Heart right ventricle (tissue), 16 donors: Measurements from ENCODE around the gene OSBPL5. TPM values are rescaled to one million over a fixed set of nuclear protein-coding genes. Genes with fewer than 3 reads are reported as not detected.

Source experiments
- ATAC-seq, 8 donors: fragments of 200-7000 bp; cut with Tn5 transposase; one replicate each; pipeline ENCODE4 v1.9.1; 2020; ENCODE audit warnings: mild to moderate bottlenecking in 8 of 8, moderate library complexity in 8 of 8, moderate number of reproducible peaks in 1 of 8
- DNase-seq, 2 donors: peaks; one replicate each; pipeline ENCODE4 v3.0.0-alpha.2; 2020
- H3K27ac ChIP-seq, 10 donors: fragments of 200-600 bp; sonication (generic) in 2 of 10; one replicate each; pipeline versions ENCODE4 v1.5.0 to v1.8.0; 2020 to 2022; ENCODE audit warnings: mild to moderate bottlenecking in 3 of 10
- H3K27me3 ChIP-seq, 7 donors: fragments of 200-600 bp; one replicate each; pipeline ENCODE4 v1.8.0; 2021 to 2022; ENCODE audit warnings: mild to moderate bottlenecking in 2 of 7
- H3K36me3 ChIP-seq, 9 donors: fragments of 200-600 bp; sonication (generic) in 1 of 9; one replicate each; pipeline versions ENCODE4 v1.5.0 to v1.8.0; 2020 to 2022; ENCODE audit warnings: mild to moderate bottlenecking in 2 of 9
- H3K4me1 ChIP-seq, 9 donors: fragments of 200-600 bp; sonication (generic) in 1 of 9; one replicate each; pipeline versions ENCODE4 v1.5.0 to v1.8.0; 2020 to 2022; ENCODE audit warnings: mild to moderate bottlenecking in 4 of 9
- H3K4me3 ChIP-seq, 10 donors: fragments of 200-600 bp; sonication (generic) in 2 of 10; one replicate each; pipeline versions ENCODE4 v1.5.0 to v1.8.0; 2020 to 2022; ENCODE audit warnings: mild to moderate bottlenecking in 7 of 10, moderate library complexity in 2 of 10
- H3K9me3 ChIP-seq, 11 donors: fragments of 200-600 bp in 10 of 11; sonication (generic) in 2 of 11; one replicate each; pipeline versions ENCODE4 v1.5.0 to v1.8.0; 2013 to 2022; ENCODE audit warnings: mild to moderate bottlenecking in 2 of 11, control low read depth in 1 of 11, moderate library complexity in 1 of 11
- CTCF ChIP-seq, 9 donors: fragments of 200-600 bp; sonication (generic) in 2 of 9; IDR thresholded peaks; one replicate each; pipeline versions ENCODE4 v1.5.0 to v1.8.0; 2021 to 2022; ENCODE audit warnings: antibody characterized with exemption in 9 of 9, mild to moderate bottlenecking in 5 of 9, moderate library complexity in 1 of 9
- WGBS, 2 donors: extraction: QIAGEN DNeasy Blood & Tissue Kit; methylation state at CpG; one replicate each; pipeline ENCODE4 v1.1.7; 2013; ENCODE audit warnings: inconsistent platforms in 1 of 2; 5-methylcytosine and 5-hydroxymethylcytosine counted together
- intact Hi-C, 10 donors: fragments of 100-400 bp; cut with DNase I; formaldehyde crosslinking; loops; one replicate each; pipeline versions ENCODE4 v1.11.1 to v1.14.2; 2022
- polyA plus RNA-seq, 2 donors: library from polyadenylated mRNA; stranded (reverse); fragments of 200-250 nt; gene quantifications; one replicate each; pipeline ENCODE4 v1.2.3, GENCODE V29; 2013
- total RNA-seq, 10 donors: library from RNA; stranded (reverse); fragmentation: NEBNext Ultra II Directional in 3 of 10; extraction: Animal tissue kit (Norgen Biotek cat#: 25700) in 3 of 10; gene quantifications; one replicate each; pipeline versions ENCODE4 v1.2.1 to v1.2.4, GENCODE V29; 2021 to 2023
- donor health status: Arrhythmogenic right ventricular cardiomyopathy.
- donor health status: ischemic (EF 13 %, LVEDD 7.1; RV severe dilation, severe dysfunction).
- donor health status: healthy with polysubstance abuse.
- donor health status: DM: no; HTN: yes; CAD: no.
- donor health status: DM: no; HTN: no; CAD: no.
- donor health status: ischemic (EF 25% LVEDD 6.9; RV normal size, moderate dysfunction).
- donor health status: ischemic (EF 25% LVEDD 5.7; RV mildly dilated, moderate dysfunction).
- donor health status: healthy.
- donor health status: DM: yes; HTN: yes; CAD: no.
- donor health status: Ischemic cardiomyopathy.
- donor health status: ischemic (EF 35%, LVEDD 5.7; RV mildly dilated, moderate dysfunction).
- donor health status: nonischemic (EF 11% LVEDD 7.7; RV severe dilation, severe dysfunction).
- donor health status: DM: yes; HTN: yes; CAD: no.
- donor health status: PGD.
- donor health status: ischemic (EF 29% LVEDD 5.4; RV normal size, mild dysfunction).
- donor health status: nonischemic (EF 23%, LVEDD 6.1; RV moderate dilation, normal function).

Gene OSBPL5
- total and polyA plus RNA-seq, 12 donors, result 10.4 to 18.7 (median 15.5) TPM

GRCh38 chr11:3152471-3153110 lies 12.5 kb downstream of the OSBPL5 start:
- Histone ChIP-seq H3K36me3 (peaks cover 0 to 16% (median 0%) of the 10 kb centered on the region in 9 donors), H3K4me3 (no peak overlapping the region), H3K27ac (peak overlapping the region in 8 of 10 donors; percentile 12 to 85 (median 62)), H3K27me3 (no peaks in the 10 kb centered on the region), H3K9me3 (no peaks in the 10 kb centered on the region), H3K4me1 (peaks cover 18 to 91% (median 76%) of the 10 kb centered on the region in 9 donors)
- intact Hi-C loops, result loop anchor here in 1 of 10 donors (10.0 kb wide), 1 partner anchor 118 kb away; no protein-coding TSS in a partner anchor
- peak in 1 of 2 donors; percentile 8 for DNase-seq
- no peak for ATAC-seq
- 90% methylated on average over 29 of the region's 29 CpGs for WGBS, 2 donors
- TF ChIP-seq CTCF (IDR thresholded peaks at IDR 0.05), result no peak

GRCh38 chr11:3150726-3151125 lies 14.4 kb downstream of the OSBPL5 start:
- DNase-seq, result no peak
- WGBS, 2 donors, result 94 to 96% methylated on average over 14 of the region's 14 CpGs
- H3K4me1 ChIP-seq, result peaks cover 31 to 88% (median 76%) of the 10 kb centered on the region in 9 donors
- no peak overlapping the region for H3K27ac ChIP-seq
- TF ChIP-seq CTCF (IDR thresholded peaks at IDR 0.05), result no peak
- no peaks in the 10 kb centered on the region for H3K27me3 ChIP-seq
- ATAC-seq, result no peak
- intact Hi-C loops, result loop anchor here in 1 of 10 donors (10.0 kb wide), 1 partner anchor 116 kb away; no protein-coding TSS in a partner anchor
- no peak overlapping the region for H3K4me3 ChIP-seq
- peaks cover 0 to 16% (median 0%) of the 10 kb centered on the region in 9 donors for H3K36me3 ChIP-seq
- H3K9me3 ChIP-seq, result no peaks in the 10 kb centered on the region

- intact Hi-C loops, result loop anchor here in 1 of 10 donors (10.0 kb wide), 1 partner anchor 115 kb away; no protein-coding TSS in a partner anchor
- WGBS, 2 donors, result 52 to 57% methylated on average over 4 of the region's 4 CpGs
- DNase-seq (no peak), ATAC-seq (no peak)
- no peak for TF ChIP-seq CTCF (IDR thresholded peaks at IDR 0.05)
- H3K4me3 ChIP-seq, result no peak overlapping the region
- H3K27me3 ChIP-seq, result no peaks in the 10 kb centered on the region
- H3K4me1 ChIP-seq, result peaks cover 31 to 80% (median 67%) of the 10 kb centered on the region in 9 donors
- peaks cover 0 to 16% (median 0%) of the 10 kb centered on the region in 9 donors for H3K36me3 ChIP-seq
- no peak overlapping the region for H3K27ac ChIP-seq
- H3K9me3 ChIP-seq, result no peaks in the 10 kb centered on the region
Observed at GRCh38 chr11:3149852-3150188, 15.3 kb downstream of the OSBPL5 start.

GRCh38 chr11:3148990-3149851 lies 15.9 kb downstream of the OSBPL5 start:
- 60% methylated on average over 24 of the region's 24 CpGs for WGBS, 2 donors
- intact Hi-C loops, result no loop called here
- peaks cover 0 to 16% (median 0%) of the 10 kb centered on the region in 9 donors for H3K36me3 ChIP-seq
- no peaks in the 10 kb centered on the region for H3K9me3 ChIP-seq
- no peaks in the 10 kb centered on the region for H3K27me3 ChIP-seq
- H3K4me1 ChIP-seq, result peaks cover 27 to 74% (median 61%) of the 10 kb centered on the region in 9 donors
- no peak for TF ChIP-seq CTCF (IDR thresholded peaks at IDR 0.05)
- ATAC-seq (no peak), DNase-seq (no peak)
- no peak overlapping the region for H3K27ac ChIP-seq
- no peak overlapping the region for H3K4me3 ChIP-seq
